HepG2 (cell line): ENCODE data around the gene TUBA4A. TPM values are rescaled to one million over a fixed set of nuclear protein-coding genes. Genes with fewer than 3 reads are reported as not detected.

Experiments
- ATAC-seq: fragments of 200-7000 bp; cut with Tn5 transposase; 3 replicates; pipeline ENCODE4 v1.9.1; 2020; ENCODE audit warnings: mild to moderate bottlenecking, moderate library complexity
- BruUV-seq: library from RNA; stranded (reverse); fragments of 400-500 nt; replicated peaks from 2 replicates; lab custom pipeline; 2021; lab: Mats Ljungman, UMichigan
- CTCF ChIA-PET: fragments of 300-600 bp; formaldehyde crosslinking; extraction: SDS; loops from one replicate; lab custom pipeline; 2021; ENCODE audit warnings: low total read pairs, inconsistent platforms, low intra/inter-chr PET ratio; lab: Yijun Ruan, JAX
- POLR2A ChIA-PET: fragments of 350-600 bp; sonication (Branson Sonifier 250); formaldehyde crosslinking; loops from one replicate; lab custom pipeline; 2020; ENCODE audit warnings: antibody characterized with exemption, inconsistent platforms; lab: Yijun Ruan, JAX
- DNase-seq: peaks from one replicate; pipeline ENCODE4 v3.0.0-alpha.2; 2015; ENCODE audit warnings: low spot score
- FAIRE-seq: peaks from 3 replicates; lab custom pipeline; 2011; peaks lifted over from hg19 to GRCh38; lab: Jason Lieb, UNC
- H2AFZ ChIP-seq: one replicate; pipeline ENCODE4 v1.6.1; 2011; ENCODE audit warnings: low read length, inconsistent platforms
- H3K27ac ChIP-seq: fragments of 300-600 bp; 3 replicates; pipeline ENCODE4 v1.8.0; 2011; ENCODE audit warnings: mixed run types, mild to moderate bottlenecking, mixed read lengths, low read length, inconsistent platforms; ENCODE audit not compliant: insufficient read depth; ENCODE audit errors: extremely low read length
- H3K27me3 ChIP-seq, 2 experiments: fragments of 200-600 bp in 1 of 2; 2 replicates in 1 of 2; 3 replicates in 1 of 2; pipeline versions ENCODE4 v1.6.0 to v1.8.0; 2011; ENCODE audit warnings: low read length in 2 of 2, mild to moderate bottlenecking in 2 of 2, moderate library complexity in 2 of 2, inconsistent platforms in 1 of 2; ENCODE audit not compliant: insufficient read depth in 2 of 2, control insufficient read depth in 1 of 2
- H3K36me3 ChIP-seq, 2 experiments: fragments of 200-600 bp in 1 of 2; replicated peaks in 1 of 2; 2 replicates in 1 of 2; 3 replicates in 1 of 2; pipeline versions ENCODE4 v1.5.1 to v1.8.0; 2011; ENCODE audit warnings: low read length in 2 of 2, inconsistent platforms in 1 of 2; ENCODE audit not compliant: insufficient read depth in 2 of 2, control insufficient read depth in 1 of 2
- H3K4me1 ChIP-seq: 2 replicates; pipeline ENCODE4 v1.5.1; 2012; ENCODE audit warnings: low read length, inconsistent platforms; ENCODE audit not compliant: insufficient read depth
- H3K4me2 ChIP-seq: 2 replicates; pipeline ENCODE4 v1.6.0; 2011; ENCODE audit warnings: low read depth, low read length, inconsistent platforms
- H3K4me3 ChIP-seq, 3 experiments: fragments of 200-600 bp in 1 of 3; sonication (generic), shearing (Covaris generic) in 1 of 3; replicated peaks in 1 of 3; 2 replicates each; pipeline ENCODE4 v1.5.1; 2011 to 2016; ENCODE audit warnings: low read length in 3 of 3, inconsistent platforms in 2 of 3, low read depth in 2 of 3, mild to moderate bottlenecking in 2 of 3, control low read depth in 1 of 3, mixed read lengths in 1 of 3; ENCODE audit not compliant: insufficient read depth in 1 of 3
- H3K79me2 ChIP-seq: one replicate; pipeline ENCODE4 v1.6.1; 2011; ENCODE audit warnings: low read length, inconsistent platforms; ENCODE audit not compliant: insufficient read depth
- H3K9ac ChIP-seq: 2 replicates; pipeline ENCODE4 v1.6.0; 2011; ENCODE audit warnings: mild to moderate bottlenecking, low read depth, low read length, inconsistent platforms; ENCODE audit not compliant: insufficient read depth
- H3K9me3 ChIP-seq: 2 replicates; pipeline ENCODE4 v1.5.1; 2012; ENCODE audit warnings: mild to moderate bottlenecking, low read length
- H4K20me1 ChIP-seq: 2 replicates; pipeline ENCODE4 v1.6.0; 2011; ENCODE audit warnings: inconsistent platforms, mild to moderate bottlenecking, low read length, moderate library complexity; ENCODE audit not compliant: insufficient read depth
- CEBPG ChIP-seq: IDR thresholded peaks from 2 replicates; pipeline ENCODE4 v1.6.1; 2016
- ZNF737 ChIP-seq: sonication (generic); formaldehyde crosslinking; IDR thresholded peaks from 2 replicates; pipeline ENCODE4 v1.5.0; 2020; ENCODE audit warnings: missing genetic modification reagents, mild to moderate bottlenecking, borderline replicate concordance
- WGBS: methylation state at CpG from one replicate; pipeline ENCODE4 v1.1.6; 2017; ENCODE audit warnings: low lambda C conversion rate; 5-methylcytosine and 5-hydroxymethylcytosine counted together
- in situ Hi-C: cut with HindIII; loops from 2 replicates; pipeline ENCODE4 v1.10.0; 2017; ENCODE audit warnings: low pct_unique_long_range_greater_than_20kb; ENCODE audit not compliant: extremely low pct_ligation_motif_present
- intact Hi-C: fragments of 100-400 bp; cut with micrococcal nuclease; formaldehyde crosslinking; loops from one replicate; pipeline ENCODE4 v1.10.0; 2022; ENCODE audit not compliant: unreplicated experiment
- polyA plus RNA-seq, 8 experiments: library from polyadenylated mRNA; depleted of rRNA in 3 of 8; stranded (reverse) in 7 of 8; unstranded in 1 of 8; fragments of >200 nt; fragmentation: Illumina TruSeq in 4 of 8; extraction: Trizol in 4 of 8; gene quantifications; 2 replicates each; pipeline versions ENCODE4 v1.2.1 to v1.2.3, GENCODE V29; 2011 to 2016; ENCODE audit warnings: low read depth in 4 of 8, missing spikeins in 1 of 8, mixed read lengths in 1 of 8; ENCODE audit not compliant: insufficient read depth in 1 of 8
- total RNA-seq, 5 experiments: library from RNA; depleted of rRNA; stranded (reverse); fragments of >200 nt; fragmentation: Illumina TruSeq; extraction: Trizol; gene quantifications; 2 replicates each; pipeline ENCODE4 v1.2.3, GENCODE V29; 2016; ENCODE audit warnings: low read depth in 1 of 5
- TF ChIP-seq, protein P1 (sequence below): sonication (generic); formaldehyde crosslinking; IDR thresholded peaks from 2 replicates; pipeline ENCODE4 v1.5.0; 2020; ENCODE audit warnings: mild to moderate bottlenecking, missing genetic modification reagents

The TUBA4A gene
- total and polyA plus RNA-seq, 2 of the 13 experiments (the other 11 are each of a cell fraction or from before 2014, with no cell fraction given) = 1.3 to 12.7 TPM

DNA sequence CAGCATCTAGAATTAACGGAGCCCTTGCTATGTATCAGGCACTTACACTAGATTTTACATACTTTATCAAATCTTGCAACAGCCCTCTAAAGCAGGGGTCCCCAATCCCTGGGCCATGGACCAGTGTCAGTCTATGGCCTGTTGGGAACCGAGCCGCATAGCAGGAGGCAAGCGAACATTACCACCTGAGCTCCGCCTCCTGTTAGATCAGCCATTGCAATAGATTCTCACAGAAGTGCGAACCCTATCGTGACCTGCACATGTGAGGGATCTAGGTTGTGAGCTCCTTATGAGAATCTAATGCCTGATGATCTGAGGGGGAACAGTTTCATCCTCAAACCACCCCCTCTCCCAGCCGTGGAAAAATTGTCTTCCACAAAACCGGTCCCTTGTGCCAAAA is 38.9 kb upstream of the TUBA4A start:
- H4K20me1 ChIP-seq = no peaks in the 10 kb centered on the region
- no peak overlapping the region for H3K4me3 ChIP-seq
- H3K4me2 ChIP-seq = no peak overlapping the region
- no peaks in the 10 kb centered on the region for H3K9me3 ChIP-seq
- intact Hi-C loops (loop anchor here (10.0 kb wide), 1 partner anchor 242 kb away; no protein-coding TSS in a partner anchor), in situ Hi-C loops (no loop called here)
- no peaks in the 10 kb centered on the region for H3K79me2 ChIP-seq
- TF ChIP-seq ZNF737 = no peak
- TF ChIP-seq, protein P1, sequence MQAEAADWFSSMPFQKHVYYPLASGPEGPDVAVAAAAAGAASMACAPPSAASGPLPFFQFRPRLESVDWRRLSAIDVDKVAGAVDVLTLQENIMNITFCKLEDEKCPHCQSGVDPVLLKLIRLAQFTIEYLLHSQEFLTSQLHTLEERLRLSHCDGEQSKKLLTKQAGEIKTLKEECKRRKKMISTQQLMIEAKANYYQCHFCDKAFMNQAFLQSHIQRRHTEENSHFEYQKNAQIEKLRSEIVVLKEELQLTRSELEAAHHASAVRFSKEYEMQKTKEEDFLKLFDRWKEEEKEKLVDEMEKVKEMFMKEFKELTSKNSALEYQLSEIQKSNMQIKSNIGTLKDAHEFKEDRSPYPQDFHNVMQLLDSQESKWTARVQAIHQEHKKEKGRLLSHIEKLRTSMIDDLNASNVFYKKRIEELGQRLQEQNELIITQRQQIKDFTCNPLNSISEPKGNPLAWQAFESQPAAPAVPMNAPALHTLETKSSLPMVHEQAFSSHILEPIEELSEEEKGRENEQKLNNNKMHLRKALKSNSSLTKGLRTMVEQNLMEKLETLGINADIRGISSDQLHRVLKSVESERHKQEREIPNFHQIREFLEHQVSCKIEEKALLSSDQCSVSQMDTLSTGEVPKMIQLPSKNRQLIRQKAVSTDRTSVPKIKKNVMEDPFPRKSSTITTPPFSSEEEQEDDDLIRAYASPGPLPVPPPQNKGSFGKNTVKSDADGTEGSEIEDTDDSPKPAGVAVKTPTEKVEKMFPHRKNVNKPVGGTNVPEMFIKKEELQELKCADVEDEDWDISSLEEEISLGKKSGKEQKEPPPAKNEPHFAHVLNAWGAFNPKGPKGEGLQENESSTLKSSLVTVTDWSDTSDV (CRISPR knock-in tag) = no peak
- no peaks in the 10 kb centered on the region for H3K36me3 ChIP-seq
- ChIA-PET POLR2A (interaction anchor here (1.1 to 3.6 kb wide), 4 partner anchors 12 to 86 kb away, joined by 4 to 47 read pairs (median 5); partner anchors contain the start of genes DNAJB2 and ZFAND2B), CTCF (no interaction called here)
- peaks cover 6 to 68% of the 10 kb centered on the region in 2 experiments; a peak in 4 of 5 replicates for H3K27me3 ChIP-seq
- FAIRE-seq (no peak), ATAC-seq (no peak), DNase-seq (no peak)
- no peak overlapping the region for H3K9ac ChIP-seq
- H3K27ac ChIP-seq = no peak overlapping the region
- 58% methylated on average over 9 of the region's 9 CpGs for WGBS
- peaks cover 32% of the 10 kb centered on the region for H3K4me1 ChIP-seq
- no peak overlapping the region for H2AFZ ChIP-seq
- no TSS peak for BruUV-seq

DNA sequence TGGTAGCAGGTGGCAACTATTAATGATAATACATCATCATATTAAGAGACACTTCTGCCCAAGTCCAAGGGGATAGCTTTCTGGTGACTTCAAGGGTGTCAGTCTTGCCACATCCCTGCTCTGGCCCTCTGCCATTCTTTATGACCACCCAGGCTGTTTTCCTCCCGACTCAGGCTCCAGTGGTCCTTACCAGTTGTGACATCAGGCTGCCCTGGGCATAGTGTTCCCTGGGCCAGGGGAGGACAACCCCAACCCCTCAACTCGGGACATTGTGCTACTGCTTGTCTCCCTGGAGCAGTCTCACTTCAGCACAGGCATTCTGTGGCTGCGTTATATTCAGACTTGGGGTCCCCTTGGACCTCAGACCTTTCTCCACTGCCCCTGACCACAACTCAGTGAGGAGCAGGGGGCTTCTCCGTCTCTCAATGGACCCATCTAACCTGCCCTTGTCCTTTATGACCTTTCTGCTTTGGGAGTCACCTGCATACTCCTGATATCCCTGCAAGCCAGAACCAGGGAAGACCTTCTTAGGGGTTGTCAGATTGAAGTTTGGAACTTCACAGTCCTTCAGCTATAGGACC is 38.3 kb upstream of the TUBA4A start:
- no peak overlapping the region for H3K4me3 ChIP-seq
- ATAC-seq (no peak), DNase-seq (no peak), FAIRE-seq (no peak)
- in situ Hi-C loops (no loop called here), intact Hi-C loops (loop anchor here (10.0 kb wide), 1 partner anchor 243 kb away; no protein-coding TSS in a partner anchor)
- no peaks in the 10 kb centered on the region for H3K9me3 ChIP-seq
- ChIA-PET CTCF (no interaction called here), POLR2A (interaction anchor here (0.8 to 3.6 kb wide), 4 partner anchors 11 to 85 kb away, joined by 3 to 47 read pairs (median 5); partner anchors contain the start of genes DNAJB2 and ZFAND2B)
- H3K79me2 ChIP-seq = no peaks in the 10 kb centered on the region
- H3K36me3 ChIP-seq = no peaks in the 10 kb centered on the region
- H3K9ac ChIP-seq = no peak overlapping the region
- H4K20me1 ChIP-seq = no peaks in the 10 kb centered on the region
- no TSS peak for BruUV-seq
- no peak overlapping the region for H3K27ac ChIP-seq
- peaks cover 32% of the 10 kb centered on the region for H3K4me1 ChIP-seq
- no peak overlapping the region for H3K4me2 ChIP-seq
- TF ChIP-seq CEBPG (CRISPR knock-in tag) = no peak
- H2AFZ ChIP-seq = no peak overlapping the region
- WGBS = 0% methylated on average over 3 of the region's 4 CpGs
- peaks cover 5 to 62% of the 10 kb centered on the region in 2 experiments; a peak in 4 of 5 replicates for H3K27me3 ChIP-seq
